K562 (cell line): ENCODE results near the gene KLF1. TPM values are rescaled to one million over a fixed set of nuclear protein-coding genes. Genes with fewer than 3 reads are reported as not detected.

ENCODE experiments used
- ATAC-seq: fragments of 200-7000 bp; cut with Tn5 transposase; 3 replicates; pipeline ENCODE4 v1.9.1; 2020; ENCODE audit warnings: moderate library complexity
- BruUV-seq: library from RNA; stranded (reverse); fragments of 400-500 nt; replicated peaks from 2 replicates; lab custom pipeline; 2021; lab: Mats Ljungman, UMichigan
- CTCF ChIA-PET: fragments of 300-600 bp; formaldehyde crosslinking; extraction: SDS; loops from one replicate; lab custom pipeline; 2021; ENCODE audit warnings: low intra/inter-chr PET ratio; lab: Yijun Ruan, JAX
- POLR2A ChIA-PET: fragments of 300-600, 350-650 bp; sonication (Branson Sonifier 250); formaldehyde crosslinking; extraction: SDS; loops from one replicate; lab custom pipeline; 2021; ENCODE audit warnings: antibody characterized with exemption, inconsistent platforms; lab: Yijun Ruan, JAX
- DNase-seq, 4 experiments: peaks; one replicate each; pipeline versions ENCODE4 v3.0.0 to v3.0.0-alpha.2; 2011 to 2018; ENCODE audit warnings: low spot score in 3 of 4, mixed read lengths in 3 of 4; ENCODE audit errors: extremely low read depth in 1 of 4
- FAIRE-seq: peaks from 2 replicates; lab custom pipeline; 2011; peaks lifted over from hg19 to GRCh38; lab: Jason Lieb, UNC
- H2AFZ ChIP-seq: 2 replicates; pipeline ENCODE4 v1.6.0; 2011; ENCODE audit warnings: low read depth, low read length, control low read depth, inconsistent platforms
- H3K27ac ChIP-seq: fragments of 200-600 bp; 3 replicates; pipeline ENCODE4 v1.8.0; 2011; ENCODE audit warnings: low read depth, mild to moderate bottlenecking, control low read depth, inconsistent platforms, low read length, moderate library complexity, mixed read lengths; ENCODE audit errors: extremely low read depth
- H3K27me3 ChIP-seq, 2 experiments: fragments of 300-600 bp in 1 of 2; 2 replicates in 1 of 2; 3 replicates in 1 of 2; pipeline versions ENCODE4 v1.6.0 to v1.8.0; 2011; ENCODE audit warnings: inconsistent platforms in 2 of 2, low read length in 2 of 2, mild to moderate bottlenecking in 1 of 2, mixed read lengths in 1 of 2, moderate library complexity in 1 of 2; ENCODE audit not compliant: control insufficient read depth in 2 of 2, insufficient read depth in 2 of 2
- H3K36me3 ChIP-seq: fragments of 300-600 bp; 3 replicates; pipeline ENCODE4 v1.8.0; 2011; ENCODE audit warnings: mild to moderate bottlenecking, low read length, inconsistent platforms; ENCODE audit not compliant: control insufficient read depth, insufficient read depth
- H3K4me1 ChIP-seq, 2 experiments: fragments of 200-600 bp in 1 of 2; replicated peaks in 1 of 2; 2 replicates in 1 of 2; 3 replicates in 1 of 2; pipeline versions ENCODE4 v1.5.1 to v1.8.0; 2011; ENCODE audit warnings: inconsistent platforms in 2 of 2, low read length in 2 of 2, mild to moderate bottlenecking in 1 of 2, mixed read lengths in 1 of 2, moderate library complexity in 1 of 2; ENCODE audit not compliant: control insufficient read depth in 2 of 2, insufficient read depth in 2 of 2
- H3K4me2 ChIP-seq: 2 replicates; pipeline ENCODE4 v1.6.1; 2011; ENCODE audit warnings: low read length, control low read depth, inconsistent platforms, mixed read lengths; ENCODE audit not compliant: insufficient read depth
- H3K4me3 ChIP-seq: fragments of 200-600 bp; sonication (generic), shearing (Covaris generic); 2 replicates; pipeline ENCODE4 v1.5.1; 2016; ENCODE audit warnings: control low read depth, inconsistent platforms
- H3K79me2 ChIP-seq: fragments of 200-600 bp; 3 replicates; pipeline ENCODE4 v1.8.0; 2011; ENCODE audit warnings: low read length, inconsistent platforms; ENCODE audit not compliant: control insufficient read depth, insufficient read depth
- H3K9ac ChIP-seq, 2 experiments: 2 replicates each; pipeline versions ENCODE4 v1.6.0 to v1.6.1; 2011; ENCODE audit warnings: low read depth in 2 of 2, low read length in 2 of 2, control low read depth in 1 of 2, inconsistent platforms in 1 of 2, mild to moderate bottlenecking in 1 of 2, mixed read lengths in 1 of 2; ENCODE audit not compliant: insufficient read depth in 1 of 2
- H3K9me1 ChIP-seq: one replicate; pipeline ENCODE4 v1.6.0; 2011; ENCODE audit warnings: inconsistent platforms, mild to moderate bottlenecking, low read length, moderate library complexity; ENCODE audit not compliant: control insufficient read depth, insufficient read depth
- H3K9me3 ChIP-seq: replicated peaks from 2 replicates; pipeline ENCODE4 v1.5.1; 2011; ENCODE audit warnings: low read depth, low read length, inconsistent platforms; ENCODE audit not compliant: control insufficient read depth, insufficient read depth
- H4K20me1 ChIP-seq: replicated peaks from 2 replicates; pipeline ENCODE4 v1.6.1; 2011; ENCODE audit warnings: low read length, inconsistent platforms, mixed read lengths; ENCODE audit not compliant: control insufficient read depth, insufficient read depth
- ARID1B ChIP-seq: fragments of 450-650 bp; IDR thresholded peaks from 2 replicates; pipeline ENCODE4 v1.6.1; 2016; ENCODE audit warnings: antibody characterized with exemption, mild to moderate bottlenecking, inconsistent platforms
- CHCHD3 ChIP-seq: fragments of 250-450 bp; sonication (Bioruptor Pico); IDR thresholded peaks from 2 replicates; pipeline ENCODE4 v2.1.2; 2022; ENCODE audit warnings: mild to moderate bottlenecking
- HDGF ChIP-seq: fragments of 450-650 bp; IDR thresholded peaks from 2 replicates; pipeline ENCODE4 v1.6.1; 2016
- NCOA4 ChIP-seq: fragments of 450-650 bp; IDR thresholded peaks from 2 replicates; pipeline ENCODE4 v1.6.1; 2018; ENCODE audit warnings: mild to moderate bottlenecking; ENCODE audit not compliant: partially characterized antibody
- TRIM24 ChIP-seq, 2 experiments: fragments of 450-650 bp; IDR thresholded peaks; 2 replicates each; pipeline ENCODE4 v1.6.1; 2016
- XRCC4 ChIP-seq: IDR thresholded peaks from one replicate; pipeline ENCODE4 v1.6.1; 2011; ENCODE audit not compliant: insufficient read depth, insufficient read length; ENCODE audit errors: extremely low read depth
- ZNF121 ChIP-seq: sonication (generic); formaldehyde crosslinking; conservative IDR thresholded peaks from 2 replicates; pipeline ENCODE4 v1.8.0; 2022; ENCODE audit warnings: missing genetic modification reagents
- ZNF551 ChIP-seq: fragments of 250-450 bp; sonication (Bioruptor Pico); IDR thresholded peaks from 2 replicates; pipeline ENCODE4 v1.5.0; 2021; ENCODE audit warnings: mild to moderate bottlenecking, moderate library complexity
- ZNF780A ChIP-seq: fragments of 250-450 bp; sonication (Bioruptor Pico); IDR thresholded peaks from 2 replicates; pipeline ENCODE4 v1.5.0; 2021; ENCODE audit warnings: mild to moderate bottlenecking
- ZSCAN32 ChIP-seq: fragments of 450-650 bp; formaldehyde crosslinking; IDR thresholded peaks from 2 replicates; pipeline ENCODE4 v1.4.0; 2020; ENCODE audit warnings: mild to moderate bottlenecking, moderate library complexity
- WGBS: fragments of 100-300 bp; shearing (Covaris generic); methylation state at CpG from one replicate; pipeline ENCODE4 v1.1.6; 2016; ENCODE audit warnings: low coverage, mixed read lengths; ENCODE audit not compliant: insufficient coverage; ENCODE audit errors: missing lambda C conversion rate; 5-methylcytosine and 5-hydroxymethylcytosine counted together
- in situ Hi-C: fragments of 300-500 bp; cut with MboI; formaldehyde crosslinking; loops from 4 replicates; pipeline ENCODE4 v1.15.0; 2018; ENCODE audit warnings: inconsistent platforms, mixed read lengths
- intact Hi-C: fragments of 100-400 bp; cut with micrococcal nuclease; formaldehyde crosslinking; loops from 2 replicates; pipeline ENCODE4 v1.14.2; 2022
- polyA plus RNA-seq, 8 experiments: library from polyadenylated mRNA; depleted of rRNA in 4 of 8; stranded (reverse) in 5 of 8; unstranded in 3 of 8; fragments of >200 nt; fragmentation: Nextera tagmentation in 2 of 8; fragmentation: Illumina TruSeq in 1 of 8; extraction: Ambion mirVana in 2 of 8; extraction: Trizol in 1 of 8; gene quantifications; 2 replicates each; pipeline versions ENCODE4 v1.2.1 to v1.2.3, GENCODE V29; 2011 to 2014; ENCODE audit warnings: inconsistent platforms in 1 of 8, missing spikeins in 1 of 8
- total RNA-seq, 7 experiments: library from RNA; depleted of rRNA in 6 of 7; stranded (reverse); fragments of >200 nt in 6 of 7; fragmentation: Illumina TruSeq in 2 of 7; extraction: Trizol in 2 of 7; gene quantifications; 2 replicates each; pipeline versions ENCODE4 v1.2.1 to v1.2.3, GENCODE V29; 2011 to 2021; ENCODE audit warnings: low replicate concordance in 1 of 7
- TF ChIP-seq, protein P1 (sequence below): sonication (generic); formaldehyde crosslinking; IDR thresholded peaks from 2 replicates; pipeline ENCODE4 v1.8.0; 2022; ENCODE audit warnings: mild to moderate bottlenecking, missing genetic modification reagents
- TF ChIP-seq, protein P2 (sequence below): fragments of 250-450 bp; sonication (Bioruptor Pico); IDR thresholded peaks from 2 replicates; pipeline ENCODE4 v1.4.0; 2020
- TF ChIP-seq, protein P3 (sequence below): sonication (generic); formaldehyde crosslinking; IDR thresholded peaks from 2 replicates; pipeline ENCODE4 v1.8.0; 2023; ENCODE audit warnings: mild to moderate bottlenecking, missing genetic modification reagents

Gene KLF1
- total and polyA plus RNA-seq, 9 of the 15 experiments (the other 6 are each of a cell fraction or from before 2014, with no cell fraction given) = 8.4 to 163 (median 47.3) TPM

DNA sequence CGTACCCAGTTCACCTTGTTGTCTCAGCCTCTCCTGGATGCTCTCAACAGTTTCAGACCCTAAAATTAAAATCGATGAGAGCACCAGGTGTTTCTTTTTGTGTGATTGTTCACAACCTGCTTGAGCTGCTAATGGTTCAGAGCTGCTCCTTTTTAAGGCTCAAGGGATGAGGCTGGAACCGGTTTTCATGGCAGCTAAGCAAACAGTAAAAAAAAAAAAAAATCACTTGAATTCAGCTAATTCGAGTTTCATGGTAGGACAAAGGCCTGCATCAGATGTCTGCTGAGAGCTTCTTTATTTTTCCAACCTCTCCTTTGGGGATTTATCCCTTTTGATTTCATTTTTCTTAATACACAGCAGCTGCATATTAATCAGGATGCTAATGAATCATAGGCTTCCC lies 25.6 kb upstream of the KLF1 start:
- Histone ChIP-seq H3K9ac (peak overlapping the region; percentile 17 to 86; a peak in 1 of 4 replicates), H3K27me3 (no peaks in the 10 kb centered on the region), H3K4me3 (no peak overlapping the region), H3K27ac (no peak overlapping the region), H3K79me2 (no peaks in the 10 kb centered on the region), H3K9me1 (no peaks in the 10 kb centered on the region), H3K36me3 (no peaks in the 10 kb centered on the region), H3K4me2 (peak overlapping the region; percentile 34; the same call in 1 of the 2 replicates), H3K4me1 (peaks cover 14 to 25% of the 10 kb centered on the region in 2 experiments), H3K9me3 (no peaks in the 10 kb centered on the region), H4K20me1 (no peaks in the 10 kb centered on the region), H2AFZ (peak overlapping the region; percentile 77; the same call in 1 of the 2 replicates)
- ATAC-seq (no peak), FAIRE-seq (no peak), DNase-seq (no peak)
- POLR2A ChIA-PET = interaction anchor here (0.7 to 2.3 kb wide), 9 partner anchors 9 to 29 kb away, joined by 3 to 8 read pairs (median 3); partner anchors contain the start of genes GCDH and KLF1
- no TSS peak for BruUV-seq
- CTCF ChIA-PET = no interaction called here
- in situ Hi-C loops (no loop called here), intact Hi-C loops (no loop called here)
- 51% methylated on average over 4 of the region's 4 CpGs for WGBS
- no peak for TF ChIP-seq NCOA4
- no peak for TF ChIP-seq ARID1B
- no peak for TF ChIP-seq HDGF
- TF ChIP-seq, protein P1, sequence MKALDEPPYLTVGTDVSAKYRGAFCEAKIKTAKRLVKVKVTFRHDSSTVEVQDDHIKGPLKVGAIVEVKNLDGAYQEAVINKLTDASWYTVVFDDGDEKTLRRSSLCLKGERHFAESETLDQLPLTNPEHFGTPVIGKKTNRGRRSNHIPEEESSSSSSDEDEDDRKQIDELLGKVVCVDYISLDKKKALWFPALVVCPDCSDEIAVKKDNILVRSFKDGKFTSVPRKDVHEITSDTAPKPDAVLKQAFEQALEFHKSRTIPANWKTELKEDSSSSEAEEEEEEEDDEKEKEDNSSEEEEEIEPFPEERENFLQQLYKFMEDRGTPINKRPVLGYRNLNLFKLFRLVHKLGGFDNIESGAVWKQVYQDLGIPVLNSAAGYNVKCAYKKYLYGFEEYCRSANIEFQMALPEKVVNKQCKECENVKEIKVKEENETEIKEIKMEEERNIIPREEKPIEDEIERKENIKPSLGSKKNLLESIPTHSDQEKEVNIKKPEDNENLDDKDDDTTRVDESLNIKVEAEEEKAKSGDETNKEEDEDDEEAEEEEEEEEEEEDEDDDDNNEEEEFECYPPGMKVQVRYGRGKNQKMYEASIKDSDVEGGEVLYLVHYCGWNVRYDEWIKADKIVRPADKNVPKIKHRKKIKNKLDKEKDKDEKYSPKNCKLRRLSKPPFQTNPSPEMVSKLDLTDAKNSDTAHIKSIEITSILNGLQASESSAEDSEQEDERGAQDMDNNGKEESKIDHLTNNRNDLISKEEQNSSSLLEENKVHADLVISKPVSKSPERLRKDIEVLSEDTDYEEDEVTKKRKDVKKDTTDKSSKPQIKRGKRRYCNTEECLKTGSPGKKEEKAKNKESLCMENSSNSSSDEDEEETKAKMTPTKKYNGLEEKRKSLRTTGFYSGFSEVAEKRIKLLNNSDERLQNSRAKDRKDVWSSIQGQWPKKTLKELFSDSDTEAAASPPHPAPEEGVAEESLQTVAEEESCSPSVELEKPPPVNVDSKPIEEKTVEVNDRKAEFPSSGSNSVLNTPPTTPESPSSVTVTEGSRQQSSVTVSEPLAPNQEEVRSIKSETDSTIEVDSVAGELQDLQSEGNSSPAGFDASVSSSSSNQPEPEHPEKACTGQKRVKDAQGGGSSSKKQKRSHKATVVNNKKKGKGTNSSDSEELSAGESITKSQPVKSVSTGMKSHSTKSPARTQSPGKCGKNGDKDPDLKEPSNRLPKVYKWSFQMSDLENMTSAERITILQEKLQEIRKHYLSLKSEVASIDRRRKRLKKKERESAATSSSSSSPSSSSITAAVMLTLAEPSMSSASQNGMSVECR (CRISPR knock-in tag) = no peak
- no peak for TF ChIP-seq ZNF551 (CRISPR knock-in tag)
- TF ChIP-seq XRCC4 = no peak
- TF ChIP-seq TRIM24 (IDR thresholded peaks at IDR 0.05) = no peak
- TF ChIP-seq ZNF121 (CRISPR knock-in tag) = no peak
- TF ChIP-seq ZSCAN32 = no peak
- TF ChIP-seq ZNF780A (CRISPR knock-in tag) = no peak
- TF ChIP-seq CHCHD3 (CRISPR knock-in tag) = no peak
- TF ChIP-seq, protein P2, sequence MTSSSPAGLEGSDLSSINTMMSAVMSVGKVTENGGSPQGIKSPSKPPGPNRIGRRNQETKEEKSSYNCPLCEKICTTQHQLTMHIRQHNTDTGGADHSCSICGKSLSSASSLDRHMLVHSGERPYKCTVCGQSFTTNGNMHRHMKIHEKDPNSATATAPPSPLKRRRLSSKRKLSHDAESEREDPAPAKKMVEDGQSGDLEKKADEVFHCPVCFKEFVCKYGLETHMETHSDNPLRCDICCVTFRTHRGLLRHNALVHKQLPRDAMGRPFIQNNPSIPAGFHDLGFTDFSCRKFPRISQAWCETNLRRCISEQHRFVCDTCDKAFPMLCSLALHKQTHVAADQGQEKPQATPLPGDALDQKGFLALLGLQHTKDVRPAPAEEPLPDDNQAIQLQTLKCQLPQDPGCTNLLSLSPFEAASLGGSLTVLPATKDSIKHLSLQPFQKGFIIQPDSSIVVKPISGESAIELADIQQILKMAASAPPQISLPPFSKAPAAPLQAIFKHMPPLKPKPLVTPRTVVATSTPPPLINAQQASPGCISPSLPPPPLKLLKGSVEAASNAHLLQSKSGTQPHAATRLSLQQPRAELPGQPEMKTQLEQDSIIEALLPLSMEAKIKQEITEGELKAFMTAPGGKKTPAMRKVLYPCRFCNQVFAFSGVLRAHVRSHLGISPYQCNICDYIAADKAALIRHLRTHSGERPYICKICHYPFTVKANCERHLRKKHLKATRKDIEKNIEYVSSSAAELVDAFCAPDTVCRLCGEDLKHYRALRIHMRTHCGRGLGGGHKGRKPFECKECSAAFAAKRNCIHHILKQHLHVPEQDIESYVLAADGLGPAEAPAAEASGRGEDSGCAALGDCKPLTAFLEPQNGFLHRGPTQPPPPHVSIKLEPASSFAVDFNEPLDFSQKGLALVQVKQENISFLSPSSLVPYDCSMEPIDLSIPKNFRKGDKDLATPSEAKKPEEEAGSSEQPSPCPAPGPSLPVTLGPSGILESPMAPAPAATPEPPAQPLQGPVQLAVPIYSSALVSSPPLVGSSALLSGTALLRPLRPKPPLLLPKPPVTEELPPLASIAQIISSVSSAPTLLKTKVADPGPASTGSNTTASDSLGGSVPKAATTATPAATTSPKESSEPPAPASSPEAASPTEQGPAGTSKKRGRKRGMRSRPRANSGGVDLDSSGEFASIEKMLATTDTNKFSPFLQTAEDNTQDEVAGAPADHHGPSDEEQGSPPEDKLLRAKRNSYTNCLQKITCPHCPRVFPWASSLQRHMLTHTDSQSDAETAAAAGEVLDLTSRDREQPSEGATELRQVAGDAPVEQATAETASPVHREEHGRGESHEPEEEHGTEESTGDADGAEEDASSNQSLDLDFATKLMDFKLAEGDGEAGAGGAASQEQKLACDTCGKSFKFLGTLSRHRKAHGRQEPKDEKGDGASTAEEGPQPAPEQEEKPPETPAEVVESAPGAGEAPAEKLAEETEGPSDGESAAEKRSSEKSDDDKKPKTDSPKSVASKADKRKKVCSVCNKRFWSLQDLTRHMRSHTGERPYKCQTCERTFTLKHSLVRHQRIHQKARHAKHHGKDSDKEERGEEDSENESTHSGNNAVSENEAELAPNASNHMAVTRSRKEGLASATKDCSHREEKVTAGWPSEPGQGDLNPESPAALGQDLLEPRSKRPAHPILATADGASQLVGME = no peak
- TF ChIP-seq, protein P3, sequence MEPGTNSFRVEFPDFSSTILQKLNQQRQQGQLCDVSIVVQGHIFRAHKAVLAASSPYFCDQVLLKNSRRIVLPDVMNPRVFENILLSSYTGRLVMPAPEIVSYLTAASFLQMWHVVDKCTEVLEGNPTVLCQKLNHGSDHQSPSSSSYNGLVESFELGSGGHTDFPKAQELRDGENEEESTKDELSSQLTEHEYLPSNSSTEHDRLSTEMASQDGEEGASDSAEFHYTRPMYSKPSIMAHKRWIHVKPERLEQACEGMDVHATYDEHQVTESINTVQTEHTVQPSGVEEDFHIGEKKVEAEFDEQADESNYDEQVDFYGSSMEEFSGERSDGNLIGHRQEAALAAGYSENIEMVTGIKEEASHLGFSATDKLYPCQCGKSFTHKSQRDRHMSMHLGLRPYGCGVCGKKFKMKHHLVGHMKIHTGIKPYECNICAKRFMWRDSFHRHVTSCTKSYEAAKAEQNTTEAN (CRISPR knock-in tag) = no peak
